HG03460 (cell line): Measurements from ENCODE around the gene RFESD.

ENCODE experiments used
- ATAC-seq: cut with Tn5 transposase; IDR thresholded peaks from one replicate; pipeline ENCODE4 v1.9.1; 2021; ENCODE audit not compliant: unreplicated experiment

RFESD gene

DNA sequence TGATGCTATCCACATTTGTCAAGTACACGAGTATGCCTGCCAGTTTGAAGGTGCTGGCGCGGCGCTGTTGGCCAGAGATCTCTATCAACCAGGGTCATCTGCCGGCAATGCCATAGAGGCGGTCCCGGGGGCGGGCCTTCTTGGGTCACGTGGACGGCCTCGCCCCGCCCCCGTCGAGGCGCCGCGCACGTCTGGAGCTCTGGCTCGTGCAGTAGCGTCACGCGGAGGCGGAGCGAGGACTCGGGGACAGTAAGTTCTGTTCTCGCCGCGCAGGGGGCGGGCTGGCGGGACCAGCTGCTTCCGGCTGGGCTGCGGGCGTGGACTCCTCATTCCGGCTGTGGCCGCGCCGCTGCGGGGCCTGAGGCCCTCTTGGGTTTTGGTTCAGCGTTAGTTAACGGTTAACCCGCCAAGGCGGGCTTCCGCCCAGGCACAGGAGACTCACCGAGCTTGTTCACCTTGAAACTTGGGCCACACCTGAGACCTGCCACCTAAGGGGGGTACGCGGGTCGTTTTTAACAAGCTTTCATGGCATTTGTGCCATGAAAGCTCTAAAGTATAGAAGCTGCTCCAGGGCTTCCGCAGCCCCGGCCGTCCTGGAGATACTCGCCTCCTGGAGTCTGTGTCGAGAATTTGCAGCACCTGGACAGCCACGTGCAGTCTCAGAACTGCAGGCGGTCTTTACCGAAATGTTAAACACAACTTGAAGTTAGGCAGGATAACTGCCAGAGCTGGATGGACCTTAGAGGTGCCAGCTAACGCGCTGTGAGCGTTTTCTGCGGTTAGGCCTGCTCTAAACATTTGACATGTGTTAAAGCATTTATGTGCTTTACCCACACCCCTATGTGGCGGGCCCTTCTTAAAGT, at the start of gene RFESD:
TSS of gene RFESD (plus strand) at position 209 of the 863 bp plus-strand sequence. CDS start 5,495 bp downstream, outside the sequence.
- ATAC-seq = peak; percentile 98

DNA sequence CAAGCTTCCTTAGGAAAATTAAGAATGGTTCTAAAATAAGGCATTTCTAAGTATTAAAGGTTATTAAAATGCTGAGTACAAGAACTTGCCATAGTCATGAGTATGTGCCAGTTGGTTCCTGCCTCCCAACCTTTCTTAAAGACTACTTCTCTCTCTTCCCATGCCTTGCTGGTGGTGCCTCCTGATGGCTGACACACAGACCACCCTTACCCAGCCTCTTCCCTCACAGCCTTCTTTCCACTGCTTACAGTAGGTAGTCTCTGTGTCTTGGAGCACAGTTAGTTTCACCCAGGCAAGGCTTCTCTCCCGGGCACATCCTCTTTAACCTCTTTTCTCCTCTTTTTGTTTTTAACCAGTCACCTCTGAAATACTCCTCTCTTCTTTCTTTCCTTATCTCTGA, 47.3 kb upstream of the RFESD start:
- no peak for ATAC-seq

DNA sequence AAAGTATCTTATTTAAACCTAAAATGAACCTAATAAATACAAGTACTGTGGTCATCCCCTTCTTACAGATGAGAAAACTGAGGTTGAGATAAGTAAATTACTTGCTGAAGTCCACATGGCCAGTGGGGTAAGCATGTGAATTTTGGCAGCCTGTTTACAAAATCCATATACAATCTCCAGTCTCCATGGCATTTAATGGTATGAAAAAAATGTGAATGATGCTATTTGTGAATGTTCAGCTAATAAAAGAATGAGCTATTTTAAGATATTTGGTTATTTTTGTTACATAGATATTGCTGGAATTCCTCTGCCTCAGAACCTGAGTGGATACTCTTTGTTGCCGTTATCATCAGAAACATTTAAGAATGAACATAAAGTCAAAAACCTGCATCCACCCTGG, 46.0 kb upstream of the RFESD start:
- ATAC-seq = no peak

DNA sequence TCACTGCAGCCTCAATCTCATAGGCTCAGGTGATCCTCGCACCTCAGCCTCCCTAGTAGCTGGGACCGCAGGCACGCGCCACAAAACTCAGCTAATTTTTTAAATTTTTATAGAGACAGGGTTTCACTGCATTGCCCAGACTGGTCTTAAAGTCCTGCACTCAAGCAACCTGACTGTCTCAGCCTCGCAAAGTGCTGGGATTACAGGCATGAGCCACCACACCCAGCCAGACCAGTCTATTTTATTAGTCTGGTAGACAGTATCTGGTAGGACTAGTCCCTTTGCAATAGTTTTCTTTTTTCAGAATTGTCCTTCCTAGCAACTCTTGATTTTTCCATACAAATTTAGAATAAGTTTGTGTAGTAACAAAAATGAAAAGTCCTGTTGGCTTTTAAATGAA, 40.8 kb upstream of the RFESD start:
- no peak for ATAC-seq

DNA sequence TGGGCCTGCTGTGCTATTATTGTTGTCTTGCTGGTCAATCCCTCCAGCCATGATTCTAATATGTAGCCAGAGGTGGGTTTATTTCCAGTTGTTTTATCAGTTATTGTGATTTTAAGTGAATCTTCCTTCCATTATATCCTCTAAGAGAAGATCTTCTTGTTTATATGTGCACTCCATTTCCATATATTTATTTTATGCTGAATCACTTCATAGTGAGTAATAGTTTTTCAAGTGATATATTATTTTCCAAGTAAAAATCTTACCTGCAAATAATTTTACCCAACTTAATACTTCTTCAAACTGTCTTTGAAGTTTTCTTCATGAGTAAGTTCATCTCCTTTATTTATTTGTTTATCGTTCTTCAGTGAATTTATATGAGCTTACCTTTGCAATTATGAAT, 40.2 kb upstream of the RFESD start:
- no peak for ATAC-seq

DNA sequence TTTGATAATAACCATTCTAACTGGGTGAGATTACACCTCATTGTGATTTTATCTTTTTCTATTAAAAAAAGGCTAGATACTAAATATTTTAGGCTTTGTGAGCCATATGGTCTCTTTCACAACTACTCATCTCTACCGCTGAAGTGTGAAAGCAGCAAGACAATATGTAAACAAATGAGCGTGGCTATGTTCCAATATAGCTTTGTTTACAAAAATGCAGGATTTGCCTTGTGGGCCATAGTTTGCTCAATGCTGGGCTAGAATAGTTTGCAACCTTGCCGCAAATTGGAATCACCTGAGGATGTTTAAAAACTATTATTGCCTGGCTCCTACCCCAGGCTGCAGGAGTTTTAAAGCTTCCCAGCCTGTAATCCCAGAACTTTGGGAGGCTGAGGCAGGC, 36.9 kb upstream of the RFESD start:
- no peak for ATAC-seq

DNA sequence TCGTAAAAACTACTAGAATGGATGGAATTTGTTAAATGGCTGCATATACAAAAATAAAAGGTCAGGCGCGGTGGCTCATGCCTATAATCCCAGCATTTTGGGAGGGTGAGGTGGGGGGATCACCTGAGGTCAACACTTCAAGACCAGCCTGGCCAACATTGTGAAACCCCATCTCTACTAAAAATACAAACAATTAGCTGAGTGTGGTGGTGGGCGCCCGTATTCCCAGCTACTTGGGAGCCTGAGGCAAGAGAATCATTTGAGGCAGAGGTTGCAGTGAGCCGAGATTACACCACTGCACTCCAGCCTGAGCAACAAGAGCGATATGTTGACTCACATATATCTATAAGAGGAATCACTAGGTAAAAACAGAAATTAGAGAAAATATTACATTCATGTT, 36.0 kb upstream of the RFESD start:
- ATAC-seq = no peak

DNA sequence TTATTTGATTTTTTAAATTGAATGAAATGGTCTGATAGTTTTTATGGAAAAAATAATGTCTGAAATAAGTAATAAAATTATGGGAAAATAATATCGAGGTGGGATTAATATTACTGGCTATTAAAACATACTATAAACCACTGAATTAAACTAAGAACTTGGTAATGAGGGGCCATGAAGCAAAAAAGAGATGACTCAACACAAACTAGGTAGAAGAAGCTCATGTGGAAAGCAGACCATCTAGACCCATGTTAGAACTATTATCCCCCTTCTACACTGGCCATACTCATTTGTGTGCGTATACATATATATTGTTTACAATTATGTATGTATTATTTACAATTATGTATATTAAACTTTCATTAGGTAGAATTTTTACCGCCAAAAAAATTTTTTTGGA, 35.2 kb upstream of the RFESD start:
- ATAC-seq = no peak

DNA sequence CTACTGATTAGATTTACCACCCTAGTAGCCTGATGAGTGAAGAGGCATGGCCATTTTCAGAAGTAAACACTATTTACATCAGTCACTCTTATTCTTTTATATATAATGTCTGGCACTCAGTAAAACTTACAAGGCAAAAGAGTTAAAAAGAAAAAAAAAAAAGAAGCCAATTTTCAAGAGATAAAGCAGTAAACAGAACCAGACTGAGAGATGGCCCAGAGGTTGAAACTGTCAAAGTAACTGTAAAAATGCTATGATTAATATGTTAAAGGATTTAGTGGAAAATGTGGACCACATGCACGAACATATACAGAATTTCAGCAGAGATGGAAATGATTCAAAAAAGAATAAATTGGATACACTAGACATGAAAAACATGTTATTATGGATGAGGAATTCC, 33.1 kb upstream of the RFESD start:
- no peak for ATAC-seq

DNA sequence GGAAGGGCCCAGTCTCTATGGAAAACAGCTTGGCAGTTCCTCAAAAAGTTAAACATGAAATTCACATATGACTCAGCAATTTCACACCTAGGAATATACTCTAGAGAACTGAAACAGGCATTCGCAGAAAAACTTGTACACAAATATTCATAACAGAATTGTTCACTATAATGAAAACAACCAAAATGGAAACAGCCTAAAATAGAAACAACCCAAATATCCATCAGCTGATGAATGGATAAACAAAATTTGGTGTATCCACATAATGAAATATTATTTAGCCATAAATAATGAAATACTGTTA, 31.5 kb upstream of the RFESD start:
- no peak for ATAC-seq

DNA sequence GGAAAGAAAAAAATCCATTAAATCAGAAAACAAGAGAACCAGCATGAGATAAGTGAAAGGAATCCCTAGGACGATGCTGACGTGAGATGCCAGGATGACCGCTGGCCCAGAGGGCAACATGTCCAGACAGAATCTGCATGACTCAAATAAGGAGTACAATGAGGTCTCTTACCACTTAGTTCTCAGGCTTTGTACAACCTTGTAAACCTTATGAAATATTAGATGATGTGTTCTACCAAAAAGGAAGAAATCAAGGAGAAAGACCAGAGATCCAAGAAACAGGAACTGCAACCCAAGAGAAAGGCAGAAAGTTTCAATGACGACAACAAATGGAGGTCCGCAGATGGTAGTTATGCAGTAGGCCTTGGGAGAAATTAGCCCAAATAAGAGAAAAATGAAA, 29.5 kb upstream of the RFESD start:
- no peak for ATAC-seq

DNA sequence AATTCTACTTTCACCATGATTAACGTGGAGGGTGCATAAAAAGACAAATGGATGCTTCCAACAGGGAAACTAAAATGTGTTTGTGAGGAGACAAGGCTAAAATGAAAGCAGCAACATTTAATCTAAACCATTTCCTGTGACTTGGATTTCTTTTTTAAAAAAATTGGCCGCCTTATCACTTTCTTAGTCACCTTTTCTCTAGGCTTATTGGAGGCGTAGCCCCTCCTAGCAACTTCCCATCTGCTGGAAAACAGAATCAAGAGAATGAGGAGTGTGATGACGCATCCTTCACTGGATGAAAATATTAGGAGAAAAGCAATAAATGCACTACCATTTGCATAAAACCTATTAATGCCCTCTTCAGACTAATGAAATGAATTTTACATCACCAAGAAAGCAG, 27.5 kb upstream of the RFESD start:
- no peak for ATAC-seq

DNA sequence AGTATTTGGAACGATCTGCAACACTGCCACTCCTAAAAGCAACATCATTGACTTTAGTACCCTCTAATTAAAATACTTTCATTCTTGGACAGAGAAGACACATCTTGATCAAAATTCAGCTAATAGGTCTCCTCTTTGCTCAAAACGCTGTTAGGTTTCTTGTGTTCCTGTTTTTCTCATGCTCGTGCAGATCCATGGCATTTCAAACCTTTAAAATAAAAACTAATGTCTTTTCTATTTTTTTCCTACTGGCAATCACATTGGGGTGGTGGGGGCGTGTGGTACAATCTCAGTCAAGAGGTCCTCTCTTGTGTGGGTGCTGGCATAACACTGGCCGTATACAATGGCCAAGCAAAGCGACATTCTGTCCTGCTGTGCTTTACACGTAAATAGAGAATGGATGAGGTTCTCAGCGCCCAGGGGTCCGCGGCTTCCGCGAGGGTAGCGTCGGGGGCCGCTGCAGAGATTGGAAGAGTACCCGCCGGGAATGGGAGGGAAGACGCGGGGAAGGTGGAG, 27.0 kb upstream of the RFESD start:
- ATAC-seq = no peak

DNA sequence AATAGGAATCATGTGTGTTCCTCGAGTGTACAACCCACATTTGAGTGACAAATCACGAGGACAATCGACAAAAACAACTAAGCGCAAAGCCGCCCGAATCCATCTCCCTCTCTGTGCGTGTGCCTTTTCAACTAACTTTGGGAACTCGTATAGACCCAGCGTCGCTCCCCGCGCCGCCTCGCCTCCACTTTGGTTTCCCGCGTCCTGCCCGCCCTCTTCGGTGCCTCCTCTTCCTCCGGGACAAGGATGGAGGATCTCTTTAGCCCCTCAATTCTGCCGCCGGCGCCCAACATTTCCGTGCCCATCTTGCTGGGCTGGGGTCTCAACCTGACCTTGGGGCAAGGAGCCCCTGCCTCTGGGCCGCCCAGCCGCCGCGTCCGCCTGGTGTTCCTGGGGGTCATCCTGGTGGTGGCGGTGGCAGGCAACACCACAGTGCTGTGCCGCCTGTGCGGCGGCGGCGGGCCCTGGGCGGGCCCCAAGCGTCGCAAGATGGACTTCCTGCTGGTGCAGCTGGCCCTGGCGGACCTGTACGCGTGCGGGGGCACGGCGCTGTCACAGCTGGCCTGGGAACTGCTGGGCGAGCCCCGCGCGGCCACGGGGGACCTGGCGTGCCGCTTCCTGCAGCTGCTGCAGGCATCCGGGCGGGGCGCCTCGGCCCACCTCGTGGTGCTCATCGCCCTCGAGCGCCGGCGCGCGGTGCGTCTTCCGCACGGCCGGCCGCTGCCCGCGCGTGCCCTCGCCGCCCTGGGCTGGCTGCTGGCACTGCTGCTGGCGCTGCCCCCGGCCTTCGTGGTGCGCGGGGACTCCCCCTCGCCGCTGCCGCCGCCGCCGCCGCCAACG, 26.3 kb upstream of the RFESD start, which contains the start of gene GPR150:
TSS of gene GPR150 (plus strand) at position 58 of the 840 bp plus-strand sequence. CDS start at position 247, 189 bp downstream.
- peak; percentile 64 for ATAC-seq

DNA sequence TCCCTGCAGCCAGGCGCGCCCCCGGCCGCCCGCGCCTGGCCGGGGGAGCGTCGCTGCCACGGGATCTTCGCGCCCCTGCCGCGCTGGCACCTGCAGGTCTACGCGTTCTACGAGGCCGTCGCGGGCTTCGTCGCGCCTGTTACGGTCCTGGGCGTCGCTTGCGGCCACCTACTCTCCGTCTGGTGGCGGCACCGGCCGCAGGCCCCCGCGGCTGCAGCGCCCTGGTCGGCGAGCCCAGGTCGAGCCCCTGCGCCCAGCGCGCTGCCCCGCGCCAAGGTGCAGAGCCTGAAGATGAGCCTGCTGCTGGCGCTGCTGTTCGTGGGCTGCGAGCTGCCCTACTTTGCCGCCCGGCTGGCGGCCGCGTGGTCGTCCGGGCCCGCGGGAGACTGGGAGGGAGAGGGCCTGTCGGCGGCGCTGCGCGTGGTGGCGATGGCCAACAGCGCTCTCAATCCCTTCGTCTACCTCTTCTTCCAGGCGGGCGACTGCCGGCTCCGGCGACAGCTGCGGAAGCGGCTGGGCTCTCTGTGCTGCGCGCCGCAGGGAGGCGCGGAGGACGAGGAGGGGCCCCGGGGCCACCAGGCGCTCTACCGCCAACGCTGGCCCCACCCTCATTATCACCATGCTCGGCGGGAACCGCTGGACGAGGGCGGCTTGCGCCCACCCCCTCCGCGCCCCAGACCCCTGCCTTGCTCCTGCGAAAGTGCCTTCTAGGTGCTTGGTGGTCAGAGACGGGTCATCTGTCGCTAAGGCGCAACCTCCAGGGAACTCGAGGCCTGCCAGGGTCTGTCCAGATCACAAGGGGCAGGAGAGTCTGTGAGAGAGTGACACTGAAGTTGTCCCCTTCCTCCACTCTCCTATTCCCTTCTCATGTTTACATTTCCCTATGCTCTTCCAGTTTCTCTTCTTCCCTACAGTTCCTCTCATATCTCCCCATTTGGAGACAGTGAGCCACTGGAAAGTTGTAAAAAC, 25.4 kb upstream of the RFESD start:
- ATAC-seq = peak; percentile 38

DNA sequence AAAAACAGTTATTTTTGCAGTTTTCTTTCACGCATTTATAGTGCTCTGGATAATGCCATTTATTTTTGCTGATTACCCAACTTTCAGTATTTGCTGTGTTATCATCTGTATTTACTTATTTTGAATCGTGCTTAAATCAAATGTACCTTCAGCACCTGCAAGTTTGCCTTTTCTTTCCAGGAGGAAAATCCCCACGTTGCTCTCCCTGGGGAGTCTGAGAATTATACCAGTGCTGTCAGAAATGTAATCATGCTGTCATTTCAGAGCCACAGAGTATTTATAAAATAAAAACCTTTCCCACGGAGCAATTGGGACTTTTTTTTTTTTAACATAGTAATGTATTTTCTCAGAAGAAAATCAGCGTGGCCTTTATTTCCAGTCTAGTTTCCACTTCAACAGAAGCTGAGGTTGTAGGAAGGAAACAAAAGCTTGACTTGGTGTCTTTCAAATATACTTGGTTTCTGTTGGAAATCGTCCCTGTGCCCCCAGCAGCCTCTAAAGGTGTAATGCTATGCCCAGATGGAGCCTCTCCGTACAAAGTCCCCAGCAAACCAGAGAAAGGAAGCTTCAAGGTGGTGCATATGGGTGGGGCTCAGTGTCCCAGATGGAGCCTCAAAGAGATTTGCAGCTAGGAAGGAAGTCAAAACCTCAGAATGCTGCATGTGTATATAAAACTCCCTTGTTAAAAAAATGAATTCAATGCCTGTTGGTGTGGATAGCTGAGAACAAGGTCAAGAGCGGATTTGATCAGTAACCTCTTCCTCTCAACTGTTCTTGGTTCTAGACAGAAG, 24.5 kb upstream of the RFESD start:
- no peak for ATAC-seq

DNA sequence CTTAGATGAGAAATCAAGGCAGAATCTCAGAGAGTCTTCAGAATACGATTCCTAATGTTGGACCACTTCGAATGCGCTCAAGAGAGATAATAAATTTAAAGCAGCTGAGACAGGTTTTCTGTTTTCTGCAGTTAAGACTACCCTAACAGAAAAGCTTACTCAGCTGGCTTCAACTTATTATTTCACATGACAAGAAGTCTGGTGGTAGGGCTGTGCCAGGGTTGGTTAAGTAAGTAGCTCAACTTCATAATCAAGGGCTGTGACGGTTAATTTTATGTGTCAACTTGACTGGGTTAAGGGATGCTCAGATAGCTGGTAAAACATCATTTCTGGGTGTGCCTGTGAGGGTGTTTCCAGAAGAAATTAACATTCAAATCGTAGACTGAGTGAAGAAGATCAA, 22.9 kb upstream of the RFESD start:
- no peak for ATAC-seq

DNA sequence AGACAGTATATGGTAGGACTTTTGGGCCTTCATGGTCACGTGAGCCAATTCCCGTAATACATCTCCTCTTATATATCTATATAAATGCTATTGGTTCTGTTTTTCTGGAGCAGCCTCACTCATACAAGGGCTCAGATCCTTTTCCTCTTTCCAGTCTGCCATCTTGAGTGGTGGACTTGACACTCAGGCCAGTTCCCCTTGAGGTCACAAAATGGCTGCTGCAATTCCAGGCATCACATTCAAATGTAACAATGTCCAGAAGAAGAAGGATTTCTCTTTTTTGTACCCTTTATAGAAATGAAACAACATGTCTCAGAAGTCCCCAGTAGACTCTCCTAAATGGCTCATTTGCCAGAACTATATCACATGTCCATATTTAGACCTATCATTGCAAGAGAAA, 22.2 kb upstream of the RFESD start:
- no peak for ATAC-seq

DNA sequence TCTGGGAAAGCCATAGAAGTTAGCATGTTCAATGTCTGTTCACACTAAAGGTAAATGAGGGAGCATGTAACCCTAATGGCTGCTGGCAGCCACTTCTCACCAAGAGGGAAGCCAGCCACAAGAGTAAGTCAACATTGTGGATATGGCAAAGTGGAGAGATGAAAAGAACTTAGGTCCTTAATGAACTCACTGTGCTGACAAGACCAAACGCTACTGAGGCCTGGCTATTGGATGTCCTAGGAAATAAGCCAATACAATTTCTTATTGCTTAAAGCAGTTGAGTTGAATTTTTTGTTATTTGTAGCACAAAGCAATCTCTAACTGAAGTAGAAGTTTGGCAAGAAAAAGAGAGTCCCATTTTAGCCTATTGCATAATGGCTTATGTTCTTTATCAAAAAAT, 19.9 kb upstream of the RFESD start:
- ATAC-seq = no peak
